GM18951 (cell line): ENCODE measurements around the gene NKTR.

Experiments
- POLR2A ChIP-seq: IDR thresholded peaks from 4 replicates; pipeline ENCODE4 v1.6.1; 2011; ENCODE audit warnings: mild to moderate bottlenecking; ENCODE audit not compliant: insufficient read length, insufficient read depth; ENCODE audit errors: extremely low read depth
- in situ Hi-C: fragments of 300-500 bp; cut with MboI; formaldehyde crosslinking; loops from one replicate; pipeline ENCODE4 v1.12.0; 2022; ENCODE audit warnings: low sequenced_read_pairs, mixed read lengths, inconsistent platforms; ENCODE audit not compliant: unreplicated experiment

Gene NKTR

GRCh38 chr3:42688016-42688415 is 87.5 kb downstream of the NKTR start:
- in situ Hi-C loops = no loop called here
- TF ChIP-seq POLR2A = no peak

- TF ChIP-seq POLR2A = no peak
- in situ Hi-C loops = no loop called here
Measured at GRCh38 chr3:42688487-42689420, 88.3 kb downstream of the NKTR start.

GRCh38 chr3:42689421-42690014 is 89.0 kb downstream of the NKTR start:
- no peak for TF ChIP-seq POLR2A
- in situ Hi-C loops = no loop called here

- in situ Hi-C loops = no loop called here
- TF ChIP-seq POLR2A = no peak
Measured at GRCh38 chr3:42690191-42690590, 89.7 kb downstream of the NKTR start.

GRCh38 chr3:42690766-42691680 is 90.5 kb downstream of the NKTR start:
- in situ Hi-C loops = no loop called here
- no peak for TF ChIP-seq POLR2A

GRCh38 chr3:42691816-42692666 is 91.6 kb downstream of the NKTR start:
- no peak for TF ChIP-seq POLR2A
- in situ Hi-C loops = no loop called here

GRCh38 chr3:42692667-42693529 is 92.4 kb downstream of the NKTR start:
- no peak for TF ChIP-seq POLR2A
- in situ Hi-C loops = no loop called here

GRCh38 chr3:42693530-42693930 is 93.0 kb downstream of the NKTR start:
- no peak for TF ChIP-seq POLR2A
- in situ Hi-C loops = no loop called here

GRCh38 chr3:42694366-42694765 is 93.9 kb downstream of the NKTR start:
- TF ChIP-seq POLR2A = no peak

GRCh38 chr3:42696356-42697288 is 96.1 kb downstream of the NKTR start:
- in situ Hi-C loops = no loop called here
- no peak for TF ChIP-seq POLR2A

More at GRCh38 chr3:42694366-42694765, 93.9 kb downstream of the NKTR start:
- in situ Hi-C loops = no loop called here
